Coronary artery (tissue), 2 donors: ENCODE data around the gene KLC4.

Source experiments
- DNase-seq: peaks from one replicate; pipeline ENCODE4 v3.0.0-alpha.2; 2017; ENCODE audit warnings: low spot score
- H3K27ac ChIP-seq, 2 donors: fragments of 200-600 bp; sonication (generic); one replicate each; pipeline ENCODE4 v1.5.1; 2016 to 2019
- H3K4me3 ChIP-seq: fragments of 200-600 bp; sonication (generic); 2 replicates; pipeline ENCODE4 v1.5.1; 2016; ENCODE audit warnings: mild to moderate bottlenecking, moderate library complexity
- CTCF ChIP-seq: fragments of 200-600 bp; sonication (generic); IDR thresholded peaks from one replicate; pipeline ENCODE4 v1.5.1; 2019; ENCODE audit warnings: antibody characterized with exemption

The KLC4 gene

GRCh38 chr6:43089467-43089866 lies 30.0 kb downstream of the KLC4 start:
- no peak for DNase-seq
- Histone ChIP-seq H3K27ac (no peak overlapping the region), H3K4me3 (no peak overlapping the region)
- no peak for TF ChIP-seq CTCF

- TF ChIP-seq CTCF, result no peak
- Histone ChIP-seq H3K27ac (no peak overlapping the region), H3K4me3 (no peak overlapping the region)
- DNase-seq, result no peak
Measured at GRCh38 chr6:43089874-43090558, 30.6 kb downstream of the KLC4 start.

GRCh38 chr6:43090559-43090956 lies 31.1 kb downstream of the KLC4 start:
- TF ChIP-seq CTCF, result no peak
- no peak overlapping the region for H3K4me3 ChIP-seq
- H3K27ac ChIP-seq, result no peak overlapping the region
- no peak for DNase-seq

- no peak overlapping the region for H3K4me3 ChIP-seq
- TF ChIP-seq CTCF, result no peak
- no peak for DNase-seq
- no peak overlapping the region for H3K27ac ChIP-seq
Measured at GRCh38 chr6:43091020-43091419, 31.6 kb downstream of the KLC4 start.

- DNase-seq, result no peak
- Histone ChIP-seq H3K27ac (no peak overlapping the region), H3K4me3 (no peak overlapping the region)
- no peak for TF ChIP-seq CTCF
Measured at GRCh38 chr6:43091436-43091991, 32.1 kb downstream of the KLC4 start.

- H3K27ac ChIP-seq, result no peak overlapping the region
- no peak overlapping the region for H3K4me3 ChIP-seq
- DNase-seq, result no peak
- TF ChIP-seq CTCF, result no peak
Measured at GRCh38 chr6:43092635-43093034, 33.2 kb downstream of the KLC4 start.
